HepG2 (cell line): ENCODE measurements around the gene SLC38A1. TPM values are rescaled to one million over a fixed set of nuclear protein-coding genes. Genes with fewer than 3 reads are reported as not detected.

Source experiments
- AGO2 ChIP-seq: fragments of 200-400 bp; formaldehyde crosslinking; optimal IDR thresholded peaks from 2 replicates; pipeline ENCODE3; 2017; ENCODE audit warnings: mild to moderate bottlenecking, low read depth, low read length, moderate library complexity
- ARNTL ChIP-seq: sonication (generic); formaldehyde crosslinking; IDR thresholded peaks from 2 replicates; pipeline ENCODE4 v1.4.0; 2020; ENCODE audit warnings: mild to moderate bottlenecking, missing genetic modification reagents
- BHLHE40 ChIP-seq: IDR thresholded peaks from 2 replicates; pipeline ENCODE4 v1.6.1; 2011; ENCODE audit warnings: low read length, improper control_type of control experiment
- CREB1 ChIP-seq, 2 experiments: fragments of 450-650 bp in 1 of 2; IDR thresholded peaks; 2 replicates each; pipeline ENCODE4 v1.6.1; 2016 to 2017; ENCODE audit warnings: control low read depth in 1 of 2, mild to moderate bottlenecking in 1 of 2, missing compliant biosample characterization in 1 of 2, missing genetic modification characterization in 1 of 2
- EP300 ChIP-seq, 3 experiments: sonication (generic) in 1 of 3; formaldehyde crosslinking in 1 of 3; IDR thresholded peaks; 2 replicates each; pipeline versions ENCODE4 v1.5.1 to v1.6.1; 2011 to 2020; ENCODE audit warnings: low read depth in 2 of 3, low read length in 2 of 3, borderline replicate concordance in 1 of 3, improper control_type of control experiment in 1 of 3, mild to moderate bottlenecking in 1 of 3, missing genetic modification reagents in 1 of 3, moderate library complexity in 1 of 3
- HCFC1 ChIP-seq: fragments of 150-350 bp; IDR thresholded peaks from 2 replicates; pipeline ENCODE4 v1.6.1; 2014; ENCODE audit warnings: low read depth, low read length
- HIC2 ChIP-seq: sonication (generic); formaldehyde crosslinking; IDR thresholded peaks from 2 replicates; pipeline ENCODE4 v1.9.0; 2022; ENCODE audit warnings: low read depth, missing genetic modification reagents
- KAT7 ChIP-seq: IDR thresholded peaks from 2 replicates; pipeline ENCODE4 v1.6.1; 2018; ENCODE audit warnings: borderline replicate concordance, missing compliant biosample characterization
- LCORL ChIP-seq, 2 experiments: fragments of 450-650 bp in 1 of 2; sonication (generic) in 1 of 2; formaldehyde crosslinking in 1 of 2; IDR thresholded peaks; 2 replicates each; pipeline versions ENCODE4 v1.5.0 to v1.6.1; 2017 to 2020; ENCODE audit warnings: antibody characterized with exemption in 1 of 2, missing genetic modification reagents in 1 of 2
- NFAT5 ChIP-seq: sonication (generic); formaldehyde crosslinking; IDR thresholded peaks from 2 replicates; pipeline ENCODE4 v1.4.0; 2020; ENCODE audit warnings: missing genetic modification reagents
- RNF2 ChIP-seq: fragments of 450-650 bp; conservative IDR thresholded peaks from 2 replicates; pipeline ENCODE4 v1.6.1; 2016; ENCODE audit warnings: low read depth
- ZBTB7A ChIP-seq: sonication (generic); formaldehyde crosslinking; IDR thresholded peaks from 2 replicates; pipeline ENCODE4 v1.8.0; 2022; ENCODE audit warnings: mild to moderate bottlenecking, missing genetic modification reagents
- ZNF234 ChIP-seq: sonication (generic); formaldehyde crosslinking; conservative IDR thresholded peaks from 2 replicates; pipeline ENCODE4 v1.5.1; 2020; ENCODE audit warnings: mild to moderate bottlenecking, missing genetic modification reagents
- ZNF574 ChIP-seq: sonication (generic); formaldehyde crosslinking; IDR thresholded peaks from 2 replicates; pipeline ENCODE4 v1.4.0; 2020; ENCODE audit warnings: missing genetic modification reagents
- polyA plus RNA-seq, 8 experiments: library from polyadenylated mRNA; depleted of rRNA in 3 of 8; stranded (reverse) in 7 of 8; unstranded in 1 of 8; fragments of >200 nt; fragmentation: Illumina TruSeq in 4 of 8; extraction: Trizol in 4 of 8; gene quantifications; 2 replicates each; pipeline versions ENCODE4 v1.2.1 to v1.2.3, GENCODE V29; 2011 to 2016; ENCODE audit warnings: low read depth in 4 of 8, missing spikeins in 1 of 8, mixed read lengths in 1 of 8; ENCODE audit not compliant: insufficient read depth in 1 of 8
- total RNA-seq, 5 experiments: library from RNA; depleted of rRNA; stranded (reverse); fragments of >200 nt; fragmentation: Illumina TruSeq; extraction: Trizol; gene quantifications; 2 replicates each; pipeline ENCODE4 v1.2.3, GENCODE V29; 2016; ENCODE audit warnings: low read depth in 1 of 5
- TF ChIP-seq, protein P1 (sequence below): sonication (generic); formaldehyde crosslinking; IDR thresholded peaks from 2 replicates; pipeline ENCODE4 v1.4.0; 2020; ENCODE audit warnings: missing genetic modification reagents

SLC38A1 gene
- total and polyA plus RNA-seq, 2 of the 13 experiments (the other 11 are each of a cell fraction or from before 2014, with no cell fraction given): 47.0 to 50.6 TPM

DNA sequence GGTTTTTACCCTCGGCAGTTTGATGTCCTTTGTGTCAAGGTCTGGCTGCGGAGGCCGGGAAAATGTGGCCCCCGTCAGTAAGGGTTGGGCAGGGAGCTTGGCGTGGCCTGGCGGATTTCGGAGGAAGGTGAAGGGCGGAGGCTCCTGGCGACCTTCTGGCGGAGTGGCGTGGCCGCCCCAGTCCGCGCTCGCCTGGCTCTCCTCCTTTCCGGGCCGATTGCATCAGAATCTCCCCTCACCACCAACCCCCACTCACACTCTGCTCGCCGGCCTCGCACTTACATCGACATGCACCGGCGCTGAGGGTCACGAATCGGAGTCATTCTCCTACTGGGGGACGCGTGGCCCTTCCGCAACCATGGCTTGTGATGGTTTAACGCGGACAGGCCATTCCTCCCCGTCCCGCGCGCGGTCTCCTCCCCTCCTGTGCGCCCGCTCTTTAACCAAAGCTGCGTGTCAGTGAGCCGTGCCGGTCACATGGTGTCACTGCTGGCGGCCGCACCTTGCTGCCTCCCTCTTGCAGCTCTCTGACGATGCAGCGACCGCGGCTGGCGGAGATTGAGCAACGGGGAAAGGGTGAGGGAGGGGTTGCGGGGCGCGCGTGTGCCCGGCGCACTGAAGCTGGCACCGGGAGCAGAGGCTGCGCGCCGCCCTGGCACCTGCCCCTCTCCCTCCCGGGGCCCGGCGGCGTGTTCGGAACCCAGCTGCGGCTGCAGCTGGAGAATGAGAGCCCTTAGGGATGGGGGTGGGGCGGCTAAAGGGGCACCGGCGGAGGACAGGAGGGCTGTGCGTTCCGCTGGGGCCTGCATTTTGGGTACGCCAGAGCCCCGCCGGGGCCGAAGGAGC lies at the start of gene SLC38A1 (continued):
- TF ChIP-seq NFAT5 (CRISPR knock-in tag) (peak; percentile 89), LCORL (IDR thresholded peaks at IDR 0.05) (no peak), LCORL (CRISPR knock-in tag; IDR thresholded peaks at IDR 0.05) (peak; percentile 91), KAT7 (CRISPR knock-in tag) (peak; percentile 66), ZNF574 (CRISPR knock-in tag) (peak; percentile 83), ZBTB7A (peak; percentile 93), EP300 (IDR thresholded peaks at IDR 0.05; ENCODE audit: low read depth in 2 of 2, low read length in 2 of 2) (peak in 1 of 2 experiments; percentile 36; a peak in 1 of 4 replicates), EP300 (CRISPR knock-in tag; IDR thresholded peaks at IDR 0.05; ENCODE audit: borderline replicate concordance) (peak; percentile 40; the same call in 1 of the 2 replicates), RNF2 (peak; percentile 98), CREB1 (IDR thresholded peaks at IDR 0.05) (peak; percentile 70; the same call in 1 of the 2 replicates), CREB1 (CRISPR knock-in tag; IDR thresholded peaks at IDR 0.05) (peak; percentile 54), ZNF234 (CRISPR knock-in tag) (peak; percentile 52; the same call in 1 of the 2 replicates), HIC2 (CRISPR knock-in tag) (peak; percentile 98), BHLHE40 (peak; percentile 58; the same call in 1 of the 2 replicates), HCFC1 (no peak), AGO2 (no peak), ARNTL (CRISPR knock-in tag) (peak; percentile 75)
- TF ChIP-seq, protein P1, sequence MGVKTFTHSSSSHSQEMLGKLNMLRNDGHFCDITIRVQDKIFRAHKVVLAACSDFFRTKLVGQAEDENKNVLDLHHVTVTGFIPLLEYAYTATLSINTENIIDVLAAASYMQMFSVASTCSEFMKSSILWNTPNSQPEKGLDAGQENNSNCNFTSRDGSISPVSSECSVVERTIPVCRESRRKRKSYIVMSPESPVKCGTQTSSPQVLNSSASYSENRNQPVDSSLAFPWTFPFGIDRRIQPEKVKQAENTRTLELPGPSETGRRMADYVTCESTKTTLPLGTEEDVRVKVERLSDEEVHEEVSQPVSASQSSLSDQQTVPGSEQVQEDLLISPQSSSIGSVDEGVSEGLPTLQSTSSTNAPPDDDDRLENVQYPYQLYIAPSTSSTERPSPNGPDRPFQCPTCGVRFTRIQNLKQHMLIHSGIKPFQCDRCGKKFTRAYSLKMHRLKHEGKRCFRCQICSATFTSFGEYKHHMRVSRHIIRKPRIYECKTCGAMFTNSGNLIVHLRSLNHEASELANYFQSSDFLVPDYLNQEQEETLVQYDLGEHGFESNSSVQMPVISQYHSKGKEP: no peak
